ENCODE data around the gene TSC22D2. TPM values are rescaled to one million over a fixed set of nuclear protein-coding genes. Genes with fewer than 3 reads are reported as not detected.

Gene TSC22D2
- total and polyA plus RNA-seq, 2 of the 8 experiments (the other 6 are each of a cell fraction or from before 2014, with no cell fraction given), result 3.4 to 27.6 TPM

DNA sequence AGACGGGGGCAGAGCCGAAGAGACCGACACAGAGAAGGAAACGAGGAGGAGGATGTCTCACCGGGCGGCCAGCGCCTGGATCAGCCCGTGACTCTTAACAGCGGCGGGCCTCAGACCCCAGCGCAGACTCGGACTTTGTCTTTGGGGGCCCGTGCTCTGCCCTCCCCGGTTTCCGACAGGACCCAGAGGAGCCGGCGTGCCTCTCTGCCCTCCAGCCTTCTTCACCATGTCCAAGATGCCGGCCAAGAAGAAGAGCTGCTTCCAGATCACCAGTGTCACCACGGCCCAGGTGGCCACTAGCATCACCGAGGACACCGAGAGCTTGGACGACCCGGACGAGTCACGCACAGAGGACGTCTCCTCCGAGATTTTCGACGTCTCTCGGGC is 1.0 kb downstream of the TSC22D2 start (continued):
- no peak for TF ChIP-seq CHD7 (IDR thresholded peaks at IDR 0.05; ENCODE audit: insufficient replicate concordance, low read length)
- TF ChIP-seq GABPA (IDR thresholded peaks at IDR 0.05; ENCODE audit: borderline replicate concordance, insufficient read depth, low read length), result no peak
- peak; percentile 30 for TF ChIP-seq SAP30 (IDR thresholded peaks at IDR 0.05; ENCODE audit: insufficient read depth, insufficient replicate concordance, low read length)
- no peak for TF ChIP-seq FOSL1 (IDR thresholded peaks at IDR 0.05; ENCODE audit: insufficient read depth, low read depth, low read length)
- no peak for TF ChIP-seq KDM5A (IDR thresholded peaks at IDR 0.05; ENCODE audit: low read length)
- TF ChIP-seq, protein P1, sequence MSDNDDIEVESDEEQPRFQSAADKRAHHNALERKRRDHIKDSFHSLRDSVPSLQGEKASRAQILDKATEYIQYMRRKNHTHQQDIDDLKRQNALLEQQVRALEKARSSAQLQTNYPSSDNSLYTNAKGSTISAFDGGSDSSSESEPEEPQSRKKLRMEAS (IDR thresholded peaks at IDR 0.05), result no peak
- TF ChIP-seq EP300 (IDR thresholded peaks at IDR 0.05; ENCODE audit: borderline replicate concordance in 1 of 2, low read depth in 2 of 2, low read length in 2 of 2), result no peak
- peak in 1 of 2 experiments; percentile 10; a peak in 1 of 4 replicates for TF ChIP-seq SIN3A (conservative IDR thresholded peaks at IDR 0.05 in 1 of 2, IDR thresholded peaks at IDR 0.05 in 1 of 2; ENCODE audit: low read depth in 1 of 2, low read length in 2 of 2)
- no peak for TF ChIP-seq TCF12 (IDR thresholded peaks at IDR 0.05; ENCODE audit: low read depth, low read length)
- TF ChIP-seq POLR2AphosphoS5 (IDR thresholded peaks at IDR 0.05; ENCODE audit: low read depth, low read length), result no peak
- no peak for TF ChIP-seq RFX5 (IDR thresholded peaks at IDR 0.05; ENCODE audit: borderline replicate concordance, low read depth, low read length)

All from H1 (cell line).